ENCODE results near the gene VWF.

Gene VWF

DNA sequence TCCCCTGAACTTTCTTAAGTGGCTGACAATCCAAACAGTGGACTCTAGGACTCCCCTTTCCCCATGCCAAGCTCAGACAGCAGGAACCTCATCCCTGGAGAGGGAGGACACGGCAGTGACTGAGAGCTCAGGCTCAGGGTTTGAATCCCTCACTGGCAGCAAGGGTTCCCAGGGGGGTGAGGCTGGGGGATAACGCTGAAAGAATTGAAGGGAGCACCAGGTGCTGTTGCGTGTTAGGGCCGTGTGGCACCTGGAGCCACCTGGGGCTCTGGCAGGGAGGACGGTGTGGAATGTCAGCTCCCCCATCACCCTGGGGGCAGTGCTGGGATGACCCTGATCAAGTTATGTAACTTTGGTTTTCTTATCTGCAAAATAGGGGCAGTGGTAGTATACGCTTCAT is 219.5 kb downstream of the VWF start:
- DNase-seq, result no peak

DNA sequence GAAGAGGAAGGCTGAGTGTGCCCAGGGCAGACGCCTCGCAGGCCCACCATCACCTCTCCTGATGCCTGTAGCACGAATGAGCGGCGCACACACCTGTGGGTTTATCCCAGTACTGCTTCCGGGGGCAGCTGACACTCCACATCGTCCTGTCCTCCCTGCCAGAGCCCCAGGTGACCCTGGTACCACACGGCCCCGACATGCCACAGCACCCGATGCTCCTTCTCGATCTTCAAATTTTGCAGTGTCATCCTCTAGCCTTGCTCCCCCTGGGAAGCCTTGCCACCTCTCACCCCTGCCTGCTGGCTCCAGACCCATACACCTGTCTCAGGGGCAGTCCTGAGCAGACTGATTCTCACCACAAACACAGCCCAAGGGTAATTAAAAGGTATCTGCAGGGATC is 220.0 kb downstream of the VWF start:
- no peak for DNase-seq

DNA sequence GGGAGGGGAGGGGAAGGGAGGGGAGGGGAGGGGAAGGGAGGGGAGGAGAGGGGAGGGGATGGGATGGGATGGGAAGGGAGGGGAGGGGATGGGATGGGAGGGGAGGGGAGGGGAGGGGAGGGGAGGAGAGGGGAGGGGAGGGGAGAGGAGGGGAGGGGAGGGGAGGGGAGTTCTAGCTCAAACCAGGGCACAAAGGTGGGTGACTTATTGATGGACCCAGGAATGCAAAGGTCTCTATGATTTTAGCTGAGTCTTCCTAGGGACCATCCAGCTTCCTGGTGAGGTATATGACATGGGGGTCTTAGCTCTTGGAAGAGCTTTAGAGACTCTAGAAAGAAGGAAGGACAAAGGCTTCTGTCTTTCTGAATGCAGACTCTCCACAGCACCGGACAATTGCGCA is 221.7 kb downstream of the VWF start:
- no peak for DNase-seq

DNA sequence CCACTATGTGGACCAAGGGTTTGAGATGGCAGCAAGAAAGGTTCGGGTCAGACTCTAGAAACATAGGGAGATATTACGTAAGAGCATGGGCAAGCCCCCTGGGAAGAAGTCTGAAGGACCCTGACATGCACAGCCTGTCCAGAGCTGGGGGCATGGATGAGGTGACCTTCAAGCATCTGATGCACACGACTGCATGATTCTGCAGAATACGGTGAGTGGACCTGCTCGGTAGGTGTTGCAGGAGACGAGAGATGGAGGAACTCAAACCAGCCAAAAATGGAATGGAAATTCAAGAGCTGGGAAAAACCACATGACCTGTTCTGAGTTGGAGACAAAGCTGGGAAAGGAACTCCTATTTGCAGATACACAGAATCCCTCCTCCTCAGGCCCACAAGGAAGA is 223.1 kb downstream of the VWF start:
- no peak for DNase-seq

DNA sequence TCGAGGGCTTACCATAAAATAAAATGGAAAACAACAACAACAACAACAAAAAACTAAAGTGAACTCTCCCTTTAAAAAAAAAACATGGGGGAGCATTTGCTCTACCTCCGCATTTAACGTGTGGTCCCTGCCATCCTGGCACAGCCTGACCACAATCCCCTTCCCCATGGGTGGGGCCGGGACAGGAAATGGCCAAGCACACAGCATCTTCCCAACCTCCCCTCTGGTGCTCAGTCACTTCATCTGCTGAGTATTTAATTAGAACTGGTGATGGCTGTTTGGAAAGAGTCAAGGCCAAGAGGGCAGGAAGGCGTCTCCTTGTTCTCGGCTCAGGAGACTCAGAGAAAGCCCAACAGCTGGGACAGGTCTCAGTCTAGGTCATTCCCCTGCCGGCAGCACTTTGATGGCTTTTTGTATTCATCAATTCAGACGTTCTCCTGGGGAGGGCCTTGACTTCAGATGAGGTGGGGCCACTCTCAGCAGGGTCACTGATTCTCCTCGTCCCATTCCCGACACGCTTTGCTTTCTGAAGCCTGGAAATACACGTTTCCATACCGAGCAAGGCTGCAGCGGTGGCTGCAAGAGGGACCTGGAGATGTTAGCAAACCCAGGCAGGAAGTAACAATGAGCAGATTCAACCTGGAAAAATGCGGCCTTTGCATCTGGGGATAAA is 223.8 kb downstream of the VWF start:
- no peak for DNase-seq

DNA sequence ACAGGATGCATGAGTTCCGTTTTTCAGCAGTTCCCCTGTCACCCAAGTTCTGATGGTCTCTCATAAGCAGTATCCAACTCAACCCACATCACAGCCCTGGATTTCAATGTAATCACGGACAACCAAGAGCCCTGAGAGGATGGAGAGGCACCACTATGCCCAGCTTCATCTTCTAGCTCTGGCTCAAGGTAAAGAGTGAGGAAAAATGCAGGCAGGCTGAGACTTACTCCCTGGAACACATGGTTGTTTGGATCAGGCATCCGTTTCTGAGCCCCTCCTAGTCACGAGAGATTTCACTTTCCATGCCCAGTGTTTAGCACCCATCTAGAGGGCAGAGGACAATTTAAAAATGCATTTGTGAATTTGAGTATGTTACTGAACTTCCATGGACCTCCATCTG is 224.4 kb downstream of the VWF start:
- DNase-seq, result no peak

DNA sequence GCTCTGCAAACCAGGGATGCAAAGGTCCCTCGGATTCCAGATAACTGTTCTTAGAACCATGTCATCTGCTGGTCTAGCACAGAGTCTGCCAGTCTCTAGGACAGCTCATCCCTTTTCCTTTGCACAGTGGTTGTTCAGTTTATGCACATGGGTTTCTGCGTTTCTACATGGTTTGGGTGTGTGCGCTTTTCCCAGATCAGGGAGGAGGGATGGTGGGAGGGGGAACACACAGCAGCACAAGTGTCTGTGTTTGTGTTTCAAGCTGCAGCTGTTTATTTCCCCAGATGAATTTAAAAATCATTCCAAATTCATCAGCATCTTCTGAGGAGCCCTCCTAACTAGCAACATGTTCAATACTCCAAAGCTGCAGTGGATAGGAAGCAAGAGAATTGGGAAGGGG is 224.8 kb downstream of the VWF start:
- no peak for DNase-seq

DNA sequence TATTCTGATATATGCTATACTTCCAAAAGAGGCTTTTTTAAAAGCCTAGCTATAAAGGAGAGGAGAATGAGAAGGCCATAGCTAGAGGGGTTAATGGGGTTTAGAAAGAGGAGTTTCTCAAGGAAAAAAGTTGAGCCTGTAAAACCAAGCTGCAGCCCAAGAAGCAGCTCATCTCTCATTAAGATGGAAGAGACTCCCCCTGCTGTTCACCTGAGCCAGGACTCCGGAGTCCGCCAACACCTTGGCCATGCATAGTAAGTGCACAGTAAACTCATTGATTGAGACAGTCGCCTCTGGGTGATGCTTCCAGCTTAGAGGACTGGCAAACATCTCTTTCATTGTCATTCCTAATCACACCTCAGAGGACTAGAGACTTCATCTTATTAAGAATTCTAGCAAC is 225.6 kb downstream of the VWF start:
- no peak for DNase-seq
